IMR-90 (cell line): Measurements from ENCODE around the gene LRRC61. TPM values are rescaled to one million over a fixed set of nuclear protein-coding genes. Genes with fewer than 3 reads are reported as not detected.
"Not testable (repeated sequence)": the region's sequence is repeated elsewhere in the genome, so short reads cannot be mapped to it uniquely, and the experiment has no call there.

Source experiments
- ATAC-seq: fragments of 200-7000 bp; cut with Tn5 transposase; 2 replicates; pipeline ENCODE4 v1.9.1; 2020; ENCODE audit warnings: low read depth, mild to moderate bottlenecking, moderate library complexity
- BruUV-seq: library from RNA; stranded (reverse); fragments of 400-500 nt; replicated peaks from 2 replicates; lab custom pipeline; 2021; lab: Mats Ljungman, UMichigan
- CTCF ChIA-PET: fragments of 300-600 bp; formaldehyde crosslinking; extraction: SDS; loops from one replicate; lab custom pipeline; 2021; ENCODE audit warnings: antibody characterized with exemption; lab: Yijun Ruan, JAX
- POLR2A ChIA-PET: fragments of 300-600 bp; sonication (Branson Sonifier 250); formaldehyde crosslinking; loops from one replicate; lab custom pipeline; 2022; ENCODE audit warnings: antibody characterized with exemption; ENCODE audit not compliant: unreplicated experiment; lab: Charles Lee
- DNase-seq: peaks from one replicate; pipeline ENCODE4 v3.0.0; 2013
- H2AFZ ChIP-seq: replicated peaks from 2 replicates; pipeline ENCODE3; 2013; ENCODE audit warnings: low read length, mild to moderate bottlenecking; ENCODE audit not compliant: poor library complexity
- H2AK5ac ChIP-seq: 2 replicates; pipeline ENCODE4 v1.6.1; 2013; ENCODE audit warnings: low read depth, low read length, inconsistent platforms
- H2AK9ac ChIP-seq: replicated peaks from 2 replicates; pipeline ENCODE3; 2013; ENCODE audit warnings: mild to moderate bottlenecking, low read depth, low read length, moderate library complexity; ENCODE audit not compliant: poor library complexity
- H2BK120ac ChIP-seq: 2 replicates; pipeline ENCODE4 v1.6.1; 2013; ENCODE audit warnings: low read depth, low read length, inconsistent platforms
- H2BK15ac ChIP-seq: 3 replicates; pipeline ENCODE4 v1.6.1; 2013; ENCODE audit warnings: low read depth, low read length, inconsistent platforms
- H2BK20ac ChIP-seq: 2 replicates; pipeline ENCODE4 v1.6.1; 2013; ENCODE audit warnings: low read depth, mild to moderate bottlenecking, inconsistent platforms, low read length, moderate library complexity
- H2BK5ac ChIP-seq: 2 replicates; pipeline ENCODE4 v1.6.1; 2013; ENCODE audit warnings: mild to moderate bottlenecking, low read depth, low read length, inconsistent platforms; ENCODE audit not compliant: poor library complexity, severe bottlenecking
- H3K14ac ChIP-seq: replicated peaks from 2 replicates; pipeline ENCODE4 v1.6.1; 2013; ENCODE audit warnings: low read depth, low read length, inconsistent platforms
- H3K18ac ChIP-seq: 2 replicates; pipeline ENCODE4 v1.6.1; 2013; ENCODE audit warnings: low read depth, low read length, control low read depth
- H3K23ac ChIP-seq: 2 replicates; pipeline ENCODE4 v1.6.1; 2013; ENCODE audit warnings: low read depth, low read length, inconsistent platforms
- H3K27ac ChIP-seq: 2 replicates; pipeline ENCODE4 v1.5.1; 2013; ENCODE audit warnings: mild to moderate bottlenecking, control low read depth, low read length; ENCODE audit not compliant: insufficient read depth
- H3K27me3 ChIP-seq: 2 replicates; pipeline ENCODE4 v1.6.1; 2013; ENCODE audit warnings: low read length; ENCODE audit not compliant: control insufficient read depth, insufficient read depth
- H3K36me3 ChIP-seq: 2 replicates; pipeline ENCODE4 v1.6.1; 2013; ENCODE audit warnings: low read length, mixed read lengths; ENCODE audit not compliant: control insufficient read depth, insufficient read depth
- H3K4ac ChIP-seq: 2 replicates; pipeline ENCODE4 v1.6.1; 2013; ENCODE audit warnings: low read depth, low read length, inconsistent platforms
- H3K4me1 ChIP-seq: 2 replicates; pipeline ENCODE4 v1.6.1; 2013; ENCODE audit warnings: low read length, mixed read lengths; ENCODE audit not compliant: control insufficient read depth, insufficient read depth
- H3K4me2 ChIP-seq: 2 replicates; pipeline ENCODE4 v1.6.1; 2013; ENCODE audit warnings: low read depth, mild to moderate bottlenecking, control low read depth, low read length, moderate library complexity
- H3K4me3 ChIP-seq: 2 replicates; pipeline ENCODE4 v1.5.1; 2013; ENCODE audit warnings: low read depth, mild to moderate bottlenecking, control low read depth, low read length, moderate library complexity; ENCODE audit not compliant: insufficient read depth
- H3K56ac ChIP-seq: 2 replicates; pipeline ENCODE4 v1.6.1; 2013; ENCODE audit warnings: low read length, inconsistent platforms; ENCODE audit not compliant: insufficient read depth; ENCODE audit errors: extremely low read depth
- H3K79me1 ChIP-seq, 2 experiments: 2 replicates each; pipeline ENCODE4 v1.6.1; 2013; ENCODE audit warnings: low read length in 2 of 2, inconsistent platforms in 1 of 2, low read depth in 1 of 2
- H3K9ac ChIP-seq: 2 replicates; pipeline ENCODE4 v1.6.1; 2013; ENCODE audit warnings: low read depth, low read length, control low read depth
- H3K9me1 ChIP-seq: 2 replicates; pipeline ENCODE4 v1.6.1; 2013; ENCODE audit warnings: low read length, inconsistent platforms; ENCODE audit not compliant: insufficient read depth
- H3K9me3 ChIP-seq: 2 replicates; pipeline ENCODE4 v1.6.1; 2013; ENCODE audit warnings: low read length; ENCODE audit not compliant: control insufficient read depth, insufficient read depth
- H4K20me1 ChIP-seq: 2 replicates; pipeline ENCODE4 v1.6.1; 2013; ENCODE audit warnings: low read length, inconsistent platforms; ENCODE audit not compliant: insufficient read depth
- H4K5ac ChIP-seq: 2 replicates; pipeline ENCODE4 v1.6.1; 2013; ENCODE audit warnings: mild to moderate bottlenecking, low read depth, low read length, control low read depth
- H4K8ac ChIP-seq, 2 experiments: 2 replicates each; pipeline ENCODE4 v1.6.1; 2013; ENCODE audit warnings: low read depth in 2 of 2, low read length in 2 of 2, control low read depth in 1 of 2, inconsistent platforms in 1 of 2
- H4K91ac ChIP-seq: 2 replicates; pipeline ENCODE4 v1.6.1; 2013; ENCODE audit warnings: low read depth, low read length, inconsistent platforms; ENCODE audit not compliant: insufficient read depth
- WGBS, 2 experiments: methylation state at CpG; one replicate each; pipeline versions ENCODE4 v1.1.5 to v1.1.7; 2013; ENCODE audit warnings: missing lambda C conversion rate in 2 of 2; ENCODE audit not compliant: insufficient read length in 1 of 2; ENCODE audit errors: extremely low coverage in 2 of 2; 5-methylcytosine and 5-hydroxymethylcytosine counted together
- dilution Hi-C: fragments of 300-500 bp; cut with HindIII; formaldehyde crosslinking; loops from one replicate; pipeline ENCODE4 v1.14.3; 2018; ENCODE audit warnings: low sequenced_read_pairs; ENCODE audit not compliant: unreplicated experiment
- in situ Hi-C: fragments of 300-500 bp; cut with MboI; formaldehyde crosslinking; loops from 3 replicates; pipeline ENCODE4 v1.14.3; 2019; ENCODE audit warnings: low sequenced_read_pairs, inconsistent platforms, mixed read lengths
- intact Hi-C: fragments of 100-400 bp; cut with micrococcal nuclease; formaldehyde crosslinking; loops from 2 replicates; pipeline ENCODE4 v1.10.0; 2022
- polyA plus RNA-seq, 3 experiments: library from polyadenylated mRNA; depleted of rRNA; stranded (reverse); fragments of >200 nt; gene quantifications; 2 replicates each; pipeline ENCODE4 v1.2.3, GENCODE V29; 2012; ENCODE audit warnings: low replicate concordance in 1 of 3
- total RNA-seq: library from RNA; depleted of rRNA; stranded (reverse); fragments of >200 nt; gene quantifications from 2 replicates; pipeline ENCODE4 v1.2.3, GENCODE V29; 2012; rRNA removed

Gene LRRC61
- total and polyA plus RNA-seq, 2 of the 4 experiments (the other 2 are of a cell fraction): 0.07 TPM; not detected in 1

- H2AK9ac ChIP-seq, H4K20me1 ChIP-seq, BruUV-seq, H3K23ac ChIP-seq, H2AFZ ChIP-seq, H2AK5ac ChIP-seq, H3K9me1 ChIP-seq, H3K4ac ChIP-seq, POLR2A ChIA-PET, H3K4me2 ChIP-seq, H3K27me3 ChIP-seq, H3K18ac ChIP-seq, H2BK5ac ChIP-seq, H3K27ac ChIP-seq, H2BK20ac ChIP-seq, in situ Hi-C loops, H3K9ac ChIP-seq, H4K91ac ChIP-seq, H3K4me3 ChIP-seq, intact Hi-C loops, H3K14ac ChIP-seq, H4K5ac ChIP-seq, ATAC-seq, H3K56ac ChIP-seq, H3K9me3 ChIP-seq, H4K8ac ChIP-seq, H2BK15ac ChIP-seq, H2BK120ac ChIP-seq, dilution Hi-C loops, H3K36me3 ChIP-seq, DNase-seq: not testable (repeated sequence)
- peaks cover 11% of the 10 kb centered on the region; the same call in 1 of the 2 replicates for H3K4me1 ChIP-seq
- CTCF ChIA-PET: interaction anchor here (1.2 kb wide), 1 partner anchor 30 kb away, joined by 5 read pairs; no protein-coding TSS in a partner anchor
- WGBS, 2 experiments: 50% methylated on average over 2 of the region's 6 CpGs; no CpG with 5 or more reads in 1 of the 2 experiments
- H3K79me1 ChIP-seq: peaks cover 10 to 46% of the 10 kb centered on the region in 2 experiments
These were observed 62.7 kb downstream of the LRRC61 start for GRCh38 chr7:150385884-150386283.

Other genes with a start within 250 kb of the LRRC61 start
- not detected in 2 replicates for gene ACTR3C, start 190 bp downstream of the LRRC61 start, total RNA-seq
- not detected in 2 replicates for gene ACTR3C, start 190 bp downstream of the LRRC61 start, polyA plus RNA-seq (2012; rRNA removed)
- not detected in 2 replicates for gene RARRES2, start 18.3 kb downstream of the LRRC61 start, total RNA-seq
- 1.4 and 1.6 TPM in 2 replicates for gene RARRES2, start 18.3 kb downstream of the LRRC61 start, polyA plus RNA-seq (2012; rRNA removed)
- gene REPIN1, start 45.5 kb downstream of the LRRC61 start, total RNA-seq: 19.4 and 20.6 TPM in 2 replicates
- 50.6 and 59.7 TPM in 2 replicates for gene REPIN1, start 45.5 kb downstream of the LRRC61 start, polyA plus RNA-seq (2012; rRNA removed)
- gene ZNF775, start 56.0 kb downstream of the LRRC61 start, total RNA-seq: 1.4 TPM in 2 replicates
- 2.6 and 4.0 TPM in 2 replicates for gene ZNF775, start 56.0 kb downstream of the LRRC61 start, polyA plus RNA-seq (2012; rRNA removed)
- gene GIMAP8, start 127.3 kb downstream of the LRRC61 start, total RNA-seq: not detected in 2 replicates
- not detected in 2 replicates for gene GIMAP8, start 127.3 kb downstream of the LRRC61 start, polyA plus RNA-seq (2012; rRNA removed)
- not detected in 2 replicates for gene GIMAP7, start 191.5 kb downstream of the LRRC61 start, total RNA-seq
- not detected in 2 replicates for gene GIMAP7, start 191.5 kb downstream of the LRRC61 start, polyA plus RNA-seq (2012; rRNA removed)
- gene GIMAP4, start 244.0 kb downstream of the LRRC61 start, total RNA-seq: not detected in 2 replicates
- not detected in 2 replicates for gene GIMAP4, start 244.0 kb downstream of the LRRC61 start, polyA plus RNA-seq (2012; rRNA removed)